Right lobe of liver (tissue), 6 donors: ENCODE results near the gene PRDM1. TPM values are rescaled to one million over a fixed set of nuclear protein-coding genes. Genes with fewer than 3 reads are reported as not detected.

Source experiments
- ATAC-seq, 4 donors: fragments of 200-7000 bp; cut with Tn5 transposase; one replicate each; pipeline ENCODE4 v1.9.1; 2020; ENCODE audit warnings: mild to moderate bottlenecking in 4 of 4, moderate library complexity in 4 of 4
- DNase-seq, 3 donors: peaks; one replicate each; pipeline ENCODE4 v3.0.0-alpha.2; 2020
- H3K27ac ChIP-seq, 3 donors: fragments of 200-600 bp; one replicate each; pipeline ENCODE4 v1.8.0; 2022
- H3K27me3 ChIP-seq, 2 donors: fragments of 200-600 bp; one replicate each; pipeline ENCODE4 v1.8.0; 2022
- H3K36me3 ChIP-seq, 4 donors: fragments of 200-600 bp; sonication (generic) in 1 of 4; one replicate each; pipeline versions ENCODE4 v1.5.1 to v1.8.0; 2017 to 2022; ENCODE audit warnings: control low read depth in 1 of 4
- H3K4me1 ChIP-seq, 4 donors: fragments of 200-600 bp; sonication (generic) in 1 of 4; one replicate each; pipeline versions ENCODE4 v1.5.1 to v1.8.0; 2017 to 2022; ENCODE audit warnings: control low read depth in 1 of 4
- H3K4me3 ChIP-seq, 3 donors: fragments of 200-600 bp; one replicate each; pipeline ENCODE4 v1.8.0; 2022
- H3K9me3 ChIP-seq, 4 donors: fragments of 200-600 bp; sonication (generic) in 1 of 4; one replicate each; pipeline versions ENCODE4 v1.5.1 to v1.8.0; 2017 to 2022; ENCODE audit warnings: control low read depth in 1 of 4
- POLR2A ChIP-seq: fragments of 450-650 bp; IDR thresholded peaks from one replicate; pipeline ENCODE4 v1.6.1; 2017; ENCODE audit warnings: antibody characterized with exemption, mild to moderate bottlenecking
- WGBS: methylation state at CpG from one replicate; pipeline ENCODE4 v1.1.6; 2018; ENCODE audit warnings: low coverage, low lambda C conversion rate; ENCODE audit not compliant: insufficient coverage; ENCODE audit errors: missing lambda C conversion rate; 5-methylcytosine and 5-hydroxymethylcytosine counted together
- intact Hi-C, 2 donors: fragments of 100-400 bp; cut with DNase I; formaldehyde crosslinking; loops; one replicate each; pipeline versions ENCODE4 v1.11.2 to v1.14.1; 2022
- total RNA-seq, 6 experiments: library from RNA; depleted of rRNA in 2 of 6; stranded (reverse); fragments of >200 nt in 2 of 6; fragmentation: NEBNext Ultra II Directional in 3 of 6; extraction: Animal tissue kit (Norgen Biotek cat#: 25700) in 3 of 6; gene quantifications; one replicate each; pipeline versions ENCODE4 v1.1.0 to v1.2.4, GENCODE V29; 2016 to 2023
- TF ChIP-seq, protein P1 (sequence below), 4 donors: fragments of 200-600 bp in 3 of 4; fragments of 450-650 bp in 1 of 4; IDR thresholded peaks; one replicate each; pipeline versions ENCODE4 v1.5.1 to v1.8.0; 2016 to 2022; ENCODE audit warnings: antibody characterized with exemption in 4 of 4, mild to moderate bottlenecking in 2 of 4
- donor health status: DM: no; HTN: yes; CAD: no.
- donor health status: DM: no; HTN: no; CAD: no.
- donor health status: DM: no; HTN: no; CAD: no.
- donor health status: DM: no; HTN: yes; CAD: no.
- donor health status: DM: no; HTN: yes; CAD: no.

Gene PRDM1
- total RNA-seq, 6 experiments from 2014 or later = 0.86 to 2.8 (median 1.3) TPM

DNA sequence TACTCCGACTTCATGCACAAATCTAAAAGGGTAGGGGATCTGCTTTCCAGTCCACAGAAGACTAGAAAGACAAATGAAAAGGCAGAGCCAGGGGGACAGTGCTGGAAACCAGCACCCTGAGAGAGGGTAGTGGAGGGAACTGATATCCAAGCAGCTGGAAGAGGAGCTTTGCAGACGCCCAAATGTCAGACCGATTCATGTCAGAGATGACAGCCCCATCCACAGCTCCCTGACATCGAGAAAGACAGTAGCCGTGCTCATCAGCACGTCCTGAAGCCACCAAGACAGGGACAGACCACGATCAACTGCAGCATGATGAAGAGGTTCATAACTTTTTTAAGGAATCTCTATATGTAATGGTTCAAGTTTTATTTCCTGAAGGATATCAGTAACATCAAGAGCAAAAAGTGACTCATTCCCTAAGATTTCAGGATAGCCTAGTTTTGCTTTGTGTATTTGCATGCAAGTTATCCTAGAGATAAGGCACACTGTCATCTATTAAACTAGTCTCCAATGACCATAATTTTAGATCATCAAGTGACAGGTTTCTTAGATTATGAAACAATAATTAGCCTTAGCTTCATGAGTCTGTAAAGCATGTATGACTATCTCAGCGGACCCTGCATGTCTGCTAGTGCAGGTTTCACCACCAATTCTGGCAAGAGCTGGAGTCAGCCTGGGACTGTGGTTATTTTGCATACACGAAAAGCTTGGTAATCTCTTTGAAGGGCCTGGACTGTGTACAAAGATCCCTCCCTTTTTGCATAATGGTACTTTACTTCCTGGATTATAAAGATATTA is 43.0 kb downstream of the PRDM1 start:
- Histone ChIP-seq H3K27me3 (no peaks in the 10 kb centered on the region), H3K9me3 (no peaks in the 10 kb centered on the region), H3K4me1 (no peaks in the 10 kb centered on the region), H3K27ac (no peak overlapping the region), H3K36me3 (no peaks in the 10 kb centered on the region), H3K4me3 (no peak overlapping the region)
- WGBS = 63% methylated on average over 6 of the region's 9 CpGs
- intact Hi-C loops = no loop called here
- TF ChIP-seq, protein P1, sequence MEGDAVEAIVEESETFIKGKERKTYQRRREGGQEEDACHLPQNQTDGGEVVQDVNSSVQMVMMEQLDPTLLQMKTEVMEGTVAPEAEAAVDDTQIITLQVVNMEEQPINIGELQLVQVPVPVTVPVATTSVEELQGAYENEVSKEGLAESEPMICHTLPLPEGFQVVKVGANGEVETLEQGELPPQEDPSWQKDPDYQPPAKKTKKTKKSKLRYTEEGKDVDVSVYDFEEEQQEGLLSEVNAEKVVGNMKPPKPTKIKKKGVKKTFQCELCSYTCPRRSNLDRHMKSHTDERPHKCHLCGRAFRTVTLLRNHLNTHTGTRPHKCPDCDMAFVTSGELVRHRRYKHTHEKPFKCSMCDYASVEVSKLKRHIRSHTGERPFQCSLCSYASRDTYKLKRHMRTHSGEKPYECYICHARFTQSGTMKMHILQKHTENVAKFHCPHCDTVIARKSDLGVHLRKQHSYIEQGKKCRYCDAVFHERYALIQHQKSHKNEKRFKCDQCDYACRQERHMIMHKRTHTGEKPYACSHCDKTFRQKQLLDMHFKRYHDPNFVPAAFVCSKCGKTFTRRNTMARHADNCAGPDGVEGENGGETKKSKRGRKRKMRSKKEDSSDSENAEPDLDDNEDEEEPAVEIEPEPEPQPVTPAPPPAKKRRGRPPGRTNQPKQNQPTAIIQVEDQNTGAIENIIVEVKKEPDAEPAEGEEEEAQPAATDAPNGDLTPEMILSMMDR (IDR thresholded peaks at IDR 0.05) = no peak
- no peak for TF ChIP-seq POLR2A
- ATAC-seq = no peak
- no peak for DNase-seq

DNA sequence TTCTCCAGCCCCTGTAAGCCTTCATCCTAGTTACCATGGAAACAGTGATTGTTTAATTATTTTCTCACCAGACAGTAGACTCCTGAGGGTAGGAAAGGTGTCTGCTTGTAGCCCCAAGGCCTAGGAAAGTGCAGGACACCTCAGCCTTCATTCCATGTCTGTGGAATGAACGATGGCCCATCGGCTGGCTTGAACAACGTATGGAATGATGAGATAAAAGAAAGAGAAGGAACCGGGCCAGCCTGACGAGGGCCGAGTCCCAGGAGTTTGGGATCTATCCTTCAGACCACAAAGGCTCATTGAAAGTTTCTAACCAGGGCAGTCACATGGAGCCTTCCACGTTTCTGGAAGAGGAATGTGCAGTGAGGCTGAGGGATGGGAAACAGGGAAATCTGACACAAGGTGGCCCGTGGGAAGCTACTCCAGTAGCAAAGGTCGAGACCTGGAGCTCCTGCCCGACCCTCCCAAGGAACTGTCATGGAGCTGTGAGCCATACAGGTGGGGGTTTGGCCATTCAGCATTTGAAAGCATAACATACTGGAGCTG is 46.1 kb downstream of the PRDM1 start:
- DNase-seq (no peak), ATAC-seq (no peak)
- H3K9me3 ChIP-seq = no peaks in the 10 kb centered on the region
- TF ChIP-seq, protein P1 (IDR thresholded peaks at IDR 0.05) = no peak
- no peak for TF ChIP-seq POLR2A
- WGBS = 66% methylated on average over 7 of the region's 10 CpGs
- H3K4me1 ChIP-seq = no peaks in the 10 kb centered on the region
- intact Hi-C loops = no loop called here
- no peaks in the 10 kb centered on the region for H3K36me3 ChIP-seq
- no peak overlapping the region for H3K27ac ChIP-seq
- H3K27me3 ChIP-seq = no peaks in the 10 kb centered on the region
- no peak overlapping the region for H3K4me3 ChIP-seq

DNA sequence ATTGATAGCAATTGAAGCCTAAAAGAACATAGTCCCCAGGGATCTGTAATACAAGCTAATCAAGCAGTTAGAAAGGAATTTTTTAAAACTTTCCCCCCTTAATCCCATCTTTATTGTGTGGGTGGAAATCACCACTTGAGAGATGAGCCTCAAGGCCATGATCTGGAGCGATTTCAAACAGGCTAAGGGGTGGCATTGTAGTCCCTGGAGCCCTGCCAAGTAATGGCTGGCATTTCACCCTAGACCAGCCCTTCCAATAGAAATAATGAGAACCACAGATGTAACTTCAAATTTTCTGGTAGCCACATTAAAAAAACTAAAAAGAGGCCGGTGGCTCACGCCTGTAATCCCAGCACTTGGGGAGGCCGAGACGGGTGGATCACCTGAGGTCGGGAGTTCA is 46.9 kb downstream of the PRDM1 start:
- no peak overlapping the region for H3K4me3 ChIP-seq
- no peak for DNase-seq
- TF ChIP-seq, protein P1 (IDR thresholded peaks at IDR 0.05) = no peak
- TF ChIP-seq POLR2A = no peak
- WGBS = 95% methylated on average over 6 of the region's 6 CpGs
- H3K27me3 ChIP-seq = no peaks in the 10 kb centered on the region
- no peaks in the 10 kb centered on the region for H3K36me3 ChIP-seq
- H3K9me3 ChIP-seq = no peaks in the 10 kb centered on the region
- intact Hi-C loops = no loop called here
- no peak overlapping the region for H3K27ac ChIP-seq
- no peak for ATAC-seq
- no peaks in the 10 kb centered on the region for H3K4me1 ChIP-seq

DNA sequence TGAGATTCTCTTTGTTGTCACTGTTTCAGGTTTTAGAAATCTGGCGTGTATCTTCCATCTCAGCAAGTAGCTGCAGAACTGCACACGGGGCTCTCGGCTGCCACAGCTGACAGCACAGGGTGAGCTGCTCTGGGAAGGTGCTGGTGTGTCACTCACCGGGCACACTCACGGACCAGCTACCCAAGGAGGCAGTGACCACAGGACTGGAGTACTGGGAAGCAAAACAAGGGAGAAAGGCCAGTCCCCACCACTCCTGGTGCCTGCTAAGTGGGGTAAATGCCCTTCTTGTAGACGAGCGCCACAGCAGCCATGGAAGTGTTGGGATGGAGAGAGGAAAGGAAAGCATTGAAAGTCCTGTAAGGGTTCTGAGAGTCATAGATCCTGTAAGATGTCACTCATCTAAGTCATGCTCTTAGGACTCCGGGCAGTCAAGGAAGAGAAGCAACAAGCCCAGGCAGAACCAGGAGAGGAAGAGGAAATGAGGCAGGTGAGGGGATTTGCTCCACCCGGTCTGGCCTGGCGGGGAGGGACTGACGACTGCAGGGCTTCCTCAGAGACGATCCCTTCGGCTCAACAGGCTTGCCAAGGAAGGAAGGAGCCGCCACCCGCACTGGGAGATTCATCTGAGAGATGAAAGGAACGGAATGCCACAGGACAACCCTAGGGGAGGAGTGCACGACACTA is 48.1 kb downstream of the PRDM1 start:
- Histone ChIP-seq H3K9me3 (no peaks in the 10 kb centered on the region), H3K27me3 (no peaks in the 10 kb centered on the region), H3K36me3 (no peaks in the 10 kb centered on the region), H3K4me1 (no peaks in the 10 kb centered on the region), H3K27ac (no peak overlapping the region), H3K4me3 (no peak overlapping the region)
- no peak for DNase-seq
- no peak for ATAC-seq
- TF ChIP-seq, protein P1 (IDR thresholded peaks at IDR 0.05) = no peak
- TF ChIP-seq POLR2A = no peak
- intact Hi-C loops = no loop called here
- 76% methylated on average over 6 of the region's 17 CpGs for WGBS
